Thyroid gland (tissue), 4 donors: ENCODE data around the gene DIP2C.

ENCODE experiments used
- POLR2A ChIP-seq, 2 donors: fragments of 450-650 bp; IDR thresholded peaks; one replicate each; pipeline ENCODE4 v1.6.1; 2017; ENCODE audit warnings: antibody characterized with exemption in 2 of 2, mild to moderate bottlenecking in 2 of 2, moderate library complexity in 1 of 2
- TF ChIP-seq, protein P1 (sequence below), 6 experiments: fragments of 200-600 bp in 3 of 6; fragments of 450-650 bp in 3 of 6; sonication (generic) in 3 of 6; IDR thresholded peaks; one replicate each; pipeline ENCODE4 v1.5.1; 2016 to 2019; ENCODE audit warnings: antibody characterized with exemption in 6 of 6, mild to moderate bottlenecking in 2 of 6, inconsistent platforms in 1 of 6, moderate library complexity in 1 of 6

DNA sequence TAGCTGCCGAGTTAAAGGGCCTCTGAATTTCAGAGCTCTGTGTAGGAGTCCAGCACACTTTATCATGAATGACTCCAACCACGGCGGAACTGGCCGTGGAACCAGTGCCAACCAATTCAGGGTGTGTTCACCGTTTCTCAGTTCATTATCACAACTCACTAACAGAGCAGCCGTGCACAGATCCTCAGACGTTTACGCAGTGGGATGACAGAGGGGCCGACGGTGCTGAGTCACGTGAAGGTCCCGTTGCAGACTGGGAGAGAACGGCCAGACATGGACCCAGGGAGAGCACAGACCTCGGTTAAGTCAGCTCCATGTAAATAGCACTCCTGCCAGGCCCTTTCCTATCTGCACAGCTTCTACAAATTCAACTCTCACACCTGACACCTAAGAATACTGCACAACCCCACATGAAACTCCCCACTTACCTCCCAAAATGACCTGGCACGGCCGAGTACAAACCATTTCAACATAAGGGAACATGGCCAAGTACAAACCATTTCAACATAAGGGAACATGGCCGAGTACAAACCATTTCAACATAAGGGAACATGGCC, 95.5 kb downstream of the DIP2C start:
- TF ChIP-seq, protein P1, sequence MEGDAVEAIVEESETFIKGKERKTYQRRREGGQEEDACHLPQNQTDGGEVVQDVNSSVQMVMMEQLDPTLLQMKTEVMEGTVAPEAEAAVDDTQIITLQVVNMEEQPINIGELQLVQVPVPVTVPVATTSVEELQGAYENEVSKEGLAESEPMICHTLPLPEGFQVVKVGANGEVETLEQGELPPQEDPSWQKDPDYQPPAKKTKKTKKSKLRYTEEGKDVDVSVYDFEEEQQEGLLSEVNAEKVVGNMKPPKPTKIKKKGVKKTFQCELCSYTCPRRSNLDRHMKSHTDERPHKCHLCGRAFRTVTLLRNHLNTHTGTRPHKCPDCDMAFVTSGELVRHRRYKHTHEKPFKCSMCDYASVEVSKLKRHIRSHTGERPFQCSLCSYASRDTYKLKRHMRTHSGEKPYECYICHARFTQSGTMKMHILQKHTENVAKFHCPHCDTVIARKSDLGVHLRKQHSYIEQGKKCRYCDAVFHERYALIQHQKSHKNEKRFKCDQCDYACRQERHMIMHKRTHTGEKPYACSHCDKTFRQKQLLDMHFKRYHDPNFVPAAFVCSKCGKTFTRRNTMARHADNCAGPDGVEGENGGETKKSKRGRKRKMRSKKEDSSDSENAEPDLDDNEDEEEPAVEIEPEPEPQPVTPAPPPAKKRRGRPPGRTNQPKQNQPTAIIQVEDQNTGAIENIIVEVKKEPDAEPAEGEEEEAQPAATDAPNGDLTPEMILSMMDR (IDR thresholded peaks at IDR 0.05), result no peak
- TF ChIP-seq POLR2A (IDR thresholded peaks at IDR 0.05), result no peak
